Mammary epithelial cell (primary cell): Measurements from ENCODE around the gene TMEM106C.

Experiments used
- EZH2 ChIP-seq: IDR thresholded peaks from 2 replicates; pipeline ENCODE4 v1.6.1; 2012; ENCODE audit warnings: low read length, inconsistent platforms, borderline replicate concordance
- TF ChIP-seq, protein P1 (sequence below), 2 donors: IDR thresholded peaks in 1 of 2; conservative IDR thresholded peaks in 1 of 2; 2 replicates each; pipeline ENCODE4 v1.5.1; 2011 to 2012; ENCODE audit warnings: inconsistent platforms in 2 of 2, low read length in 2 of 2, mild to moderate bottlenecking in 2 of 2, control low read depth in 1 of 2, low read depth in 1 of 2; ENCODE audit not compliant: insufficient read depth in 1 of 2; ENCODE audit errors: extremely low read depth in 1 of 2

DNA sequence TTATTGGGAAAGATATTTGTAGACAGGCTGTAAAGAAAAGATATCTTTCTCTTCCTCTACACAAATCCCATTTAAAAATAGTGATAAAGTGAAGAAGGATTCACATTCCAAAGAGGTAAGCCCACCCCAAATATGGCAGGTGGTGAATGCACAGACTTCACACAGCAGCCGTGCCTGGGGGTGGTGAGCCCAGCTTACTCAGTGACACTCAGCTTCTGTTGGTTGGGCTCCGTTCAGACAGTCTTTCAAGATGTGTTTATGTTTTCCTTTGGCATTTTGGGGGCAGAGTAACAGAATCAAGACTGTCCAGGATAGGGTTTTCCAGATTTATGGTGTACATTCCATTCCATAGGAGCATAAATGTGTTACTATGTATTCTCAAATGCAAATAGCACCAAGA is 45.0 kb downstream of the TMEM106C start:
- no peak for TF ChIP-seq EZH2
- TF ChIP-seq, protein P1, sequence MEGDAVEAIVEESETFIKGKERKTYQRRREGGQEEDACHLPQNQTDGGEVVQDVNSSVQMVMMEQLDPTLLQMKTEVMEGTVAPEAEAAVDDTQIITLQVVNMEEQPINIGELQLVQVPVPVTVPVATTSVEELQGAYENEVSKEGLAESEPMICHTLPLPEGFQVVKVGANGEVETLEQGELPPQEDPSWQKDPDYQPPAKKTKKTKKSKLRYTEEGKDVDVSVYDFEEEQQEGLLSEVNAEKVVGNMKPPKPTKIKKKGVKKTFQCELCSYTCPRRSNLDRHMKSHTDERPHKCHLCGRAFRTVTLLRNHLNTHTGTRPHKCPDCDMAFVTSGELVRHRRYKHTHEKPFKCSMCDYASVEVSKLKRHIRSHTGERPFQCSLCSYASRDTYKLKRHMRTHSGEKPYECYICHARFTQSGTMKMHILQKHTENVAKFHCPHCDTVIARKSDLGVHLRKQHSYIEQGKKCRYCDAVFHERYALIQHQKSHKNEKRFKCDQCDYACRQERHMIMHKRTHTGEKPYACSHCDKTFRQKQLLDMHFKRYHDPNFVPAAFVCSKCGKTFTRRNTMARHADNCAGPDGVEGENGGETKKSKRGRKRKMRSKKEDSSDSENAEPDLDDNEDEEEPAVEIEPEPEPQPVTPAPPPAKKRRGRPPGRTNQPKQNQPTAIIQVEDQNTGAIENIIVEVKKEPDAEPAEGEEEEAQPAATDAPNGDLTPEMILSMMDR (conservative IDR thresholded peaks at IDR 0.05 in 1 of 2, IDR thresholded peaks at IDR 0.05 in 1 of 2; ENCODE audit: extremely low read depth in 1 of 2, insufficient read depth in 1 of 2, low read depth in 1 of 2, low read length in 2 of 2): no peak
